Femur (tissue), 1 donor: ENCODE measurements around the gene CHD5.

ENCODE experiments used
- DNase-seq: peaks from one replicate; pipeline ENCODE4 v3.0.0-alpha.2; 2017

The CHD5 gene

GRCh38 chr1:6109688-6110087 lies 70.4 kb downstream of the CHD5 start:
- DNase-seq: no peak

- no peak for DNase-seq
These were observed 71.0 kb downstream of the CHD5 start for GRCh38 chr1:6108937-6109614.

GRCh38 chr1:6108476-6108875 lies 71.6 kb downstream of the CHD5 start:
- DNase-seq: no peak

GRCh38 chr1:6107409-6108356 lies 72.4 kb downstream of the CHD5 start:
- DNase-seq: no peak

GRCh38 chr1:6106977-6107376 lies 73.1 kb downstream of the CHD5 start:
- DNase-seq: no peak

GRCh38 chr1:6106321-6106731 lies 73.8 kb downstream of the CHD5 start:
- no peak for DNase-seq

GRCh38 chr1:6105763-6106162 lies 74.4 kb downstream of the CHD5 start:
- no peak for DNase-seq

GRCh38 chr1:6105218-6105679 lies 74.9 kb downstream of the CHD5 start:
- DNase-seq: no peak

GRCh38 chr1:6104631-6105030 lies 75.5 kb downstream of the CHD5 start:
- DNase-seq: peak; percentile 14

GRCh38 chr1:6103854-6104530 lies 76.1 kb downstream of the CHD5 start:
- no peak for DNase-seq

- DNase-seq: peak; percentile 21
These were observed 76.8 kb downstream of the CHD5 start for GRCh38 chr1:6103111-6103853.

- no peak for DNase-seq
These were observed 77.6 kb downstream of the CHD5 start for GRCh38 chr1:6102532-6102845.

- peak; percentile 14 for DNase-seq
These were observed 78.1 kb downstream of the CHD5 start for GRCh38 chr1:6101826-6102531.

- DNase-seq: peak; percentile 11
These were observed 79.0 kb downstream of the CHD5 start for GRCh38 chr1:6100861-6101783.

GRCh38 chr1:6099787-6100765 lies 80.0 kb downstream of the CHD5 start:
- DNase-seq: peak; percentile 16

- DNase-seq: peak; percentile 17
These were observed 80.8 kb downstream of the CHD5 start for GRCh38 chr1:6099297-6099696.

GRCh38 chr1:6098303-6099215 lies 81.6 kb downstream of the CHD5 start:
- DNase-seq: peak; percentile 78

GRCh38 chr1:6097824-6098223 lies 82.3 kb downstream of the CHD5 start:
- peak; percentile 5 for DNase-seq
